C4-2B (cell line): Measurements from ENCODE around the gene PDRG1.

Experiments
- ZFX ChIP-seq: fragments of 450-650 bp; IDR thresholded peaks from 2 replicates; pipeline ENCODE4 v1.6.1; 2017
- TF ChIP-seq, protein P1 (sequence below): fragments of 450-650 bp; conservative IDR thresholded peaks from 2 replicates; pipeline ENCODE4 v1.5.1; 2017; ENCODE audit warnings: mild to moderate bottlenecking

- TF ChIP-seq, protein P1, sequence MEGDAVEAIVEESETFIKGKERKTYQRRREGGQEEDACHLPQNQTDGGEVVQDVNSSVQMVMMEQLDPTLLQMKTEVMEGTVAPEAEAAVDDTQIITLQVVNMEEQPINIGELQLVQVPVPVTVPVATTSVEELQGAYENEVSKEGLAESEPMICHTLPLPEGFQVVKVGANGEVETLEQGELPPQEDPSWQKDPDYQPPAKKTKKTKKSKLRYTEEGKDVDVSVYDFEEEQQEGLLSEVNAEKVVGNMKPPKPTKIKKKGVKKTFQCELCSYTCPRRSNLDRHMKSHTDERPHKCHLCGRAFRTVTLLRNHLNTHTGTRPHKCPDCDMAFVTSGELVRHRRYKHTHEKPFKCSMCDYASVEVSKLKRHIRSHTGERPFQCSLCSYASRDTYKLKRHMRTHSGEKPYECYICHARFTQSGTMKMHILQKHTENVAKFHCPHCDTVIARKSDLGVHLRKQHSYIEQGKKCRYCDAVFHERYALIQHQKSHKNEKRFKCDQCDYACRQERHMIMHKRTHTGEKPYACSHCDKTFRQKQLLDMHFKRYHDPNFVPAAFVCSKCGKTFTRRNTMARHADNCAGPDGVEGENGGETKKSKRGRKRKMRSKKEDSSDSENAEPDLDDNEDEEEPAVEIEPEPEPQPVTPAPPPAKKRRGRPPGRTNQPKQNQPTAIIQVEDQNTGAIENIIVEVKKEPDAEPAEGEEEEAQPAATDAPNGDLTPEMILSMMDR: no peak
- no peak for TF ChIP-seq ZFX
Measured at GRCh38 chr20:31954500-31954899, 2.7 kb upstream of the PDRG1 start.
